ENCODE measurements around the gene TOM1L1. TPM values are rescaled to one million over a fixed set of nuclear protein-coding genes. Genes with fewer than 3 reads are reported as not detected.

Gene TOM1L1
- total and polyA plus RNA-seq, 2 of the 8 experiments (the other 6 are each of a cell fraction or from before 2014, with no cell fraction given): 47.0 to 60.8 TPM

DNA sequence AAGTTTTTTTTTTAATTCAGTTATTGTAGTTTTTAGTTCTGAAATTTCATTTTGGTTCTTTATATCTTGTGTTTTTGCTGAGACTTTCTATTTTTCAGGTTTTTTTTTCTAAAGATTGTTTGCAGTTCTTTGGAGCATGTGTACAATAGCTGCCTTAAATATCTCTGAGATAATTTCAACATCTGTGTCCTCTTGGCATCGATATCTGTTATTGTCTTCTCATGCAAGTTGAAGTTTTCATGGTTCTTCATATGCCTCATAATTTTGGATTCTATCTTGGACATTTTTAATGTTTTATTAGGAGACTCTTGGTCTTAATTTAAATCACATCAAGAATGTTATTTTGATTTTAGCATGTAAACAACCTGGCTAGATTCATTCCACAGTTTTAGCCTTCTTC, 45.0 kb downstream of the TOM1L1 start:
- H2BK15ac ChIP-seq (ENCODE audit: low read length): no peak overlapping the region
- no peak overlapping the region for H3K9ac ChIP-seq (replicated peaks in 1 of 4; ENCODE audit: extremely low read depth in 1 of 4, low read depth in 3 of 4, low read length in 3 of 4)
- peaks cover 14 to 47% (median 37%) of the 10 kb centered on the region in 4 experiments for H3K36me3 ChIP-seq (ENCODE audit: control insufficient read depth in 2 of 4, insufficient read depth in 4 of 4, low read length in 3 of 4)
- ChIA-PET POLR2A (ENCODE audit: partially characterized antibody) (interaction anchor here (1.1 kb wide), 1 partner anchor 22 kb away, joined by 4 read pairs; no protein-coding TSS in a partner anchor), CTCF (ENCODE audit: partially characterized antibody) (interaction anchor here (0.7 kb wide), 1 partner anchor 12 kb away, joined by 5 read pairs; no protein-coding TSS in a partner anchor)
- no peaks in the 10 kb centered on the region; the same call in 1 of the 2 replicates for H3K23me2 ChIP-seq (ENCODE audit: low read depth, low read length)
- no peak overlapping the region for H2BK120ac ChIP-seq (replicated peaks; ENCODE audit: low read depth, low read length)
- WGBS, 2 experiments (ENCODE audit: extremely low coverage in 1 of 2, insufficient coverage in 1 of 2, insufficient read length in 1 of 2, insufficient replicate concordance in 2 of 2, low coverage in 1 of 2, low lambda C conversion rate in 2 of 2, missing lambda C conversion rate in 1 of 2): 92% methylated on average over 1 of the region's 1 CpG; no CpG with 5 or more reads in 1 of the 2 experiments
- H4K91ac ChIP-seq (replicated peaks; ENCODE audit: insufficient read length, low read length): no peak overlapping the region
- no peak overlapping the region for H3K23ac ChIP-seq (ENCODE audit: insufficient read length)
- FAIRE-seq (no peak), DNase-seq (ENCODE audit: low read depth in 1 of 2, low spot score in 2 of 2) (no peak)
- no peak overlapping the region for H2AK5ac ChIP-seq (ENCODE audit: low read depth, low read length)
- H2AFZ ChIP-seq (ENCODE audit: low read length): no peak overlapping the region
- H3K9me3 ChIP-seq (ENCODE audit: insufficient read depth in 2 of 2, low read depth in 1 of 2, low read length in 1 of 2): no peaks in the 10 kb centered on the region
- H4K20me1 ChIP-seq (replicated peaks in 1 of 2; ENCODE audit: control insufficient read depth in 1 of 2, insufficient read depth in 2 of 2, low read length in 2 of 2): no peaks in the 10 kb centered on the region
- no peak overlapping the region for H3K27ac ChIP-seq (ENCODE audit: low read depth, low read length)
- no peak overlapping the region for H2BK12ac ChIP-seq (ENCODE audit: low read depth, low read length)
- no peak overlapping the region for H2BK20ac ChIP-seq (ENCODE audit: low read length)
- H2BK5ac ChIP-seq (ENCODE audit: low read depth, low read length): no peak overlapping the region
- H3K4me2 ChIP-seq (ENCODE audit: insufficient read depth in 1 of 2, low read depth in 2 of 2, low read length in 2 of 2): no peak overlapping the region
- no peak overlapping the region for H4K8ac ChIP-seq (ENCODE audit: extremely low read depth, insufficient read depth, low read length)
- H4K5ac ChIP-seq (ENCODE audit: insufficient read length, low read depth, low read length): no peak overlapping the region
- H3K27me3 ChIP-seq (replicated peaks in 1 of 4; ENCODE audit: control insufficient read depth in 3 of 4, extremely low read depth in 1 of 4, insufficient read depth in 3 of 4, low read length in 3 of 4): peaks cover 0 to 2% (median 0%) of the 10 kb centered on the region in 4 experiments; a peak in 1 of 7 replicates
- no peak overlapping the region for H3K14ac ChIP-seq (ENCODE audit: insufficient read length)
- H3K4me3 ChIP-seq (ENCODE audit: extremely low read depth in 1 of 4, insufficient read depth in 2 of 4, low read depth in 3 of 4, low read length in 4 of 4): no peak overlapping the region
- H3K4me1 ChIP-seq (replicated peaks in 1 of 4; ENCODE audit: control insufficient read depth in 3 of 4, insufficient read depth in 4 of 4, low read length in 3 of 4): no peaks in the 10 kb centered on the region
- H3K18ac ChIP-seq (ENCODE audit: extremely low read depth, low read length): no peak overlapping the region
- H3K56ac ChIP-seq (replicated peaks; ENCODE audit: insufficient read length, low read depth, low read length): no peak overlapping the region
- no peak overlapping the region for H3K4ac ChIP-seq (replicated peaks; ENCODE audit: insufficient read length, low read depth, low read length)
- H3K79me1 ChIP-seq (ENCODE audit: low read depth, low read length): no peaks in the 10 kb centered on the region
- no peaks in the 10 kb centered on the region for H3K79me2 ChIP-seq (ENCODE audit: control insufficient read depth in 1 of 2, insufficient read depth in 2 of 2, low read length in 2 of 2)
- no peak for TF ChIP-seq POLR2AphosphoS5 (IDR thresholded peaks at IDR 0.05; ENCODE audit: low read depth, low read length)
- TF ChIP-seq HDAC2 (IDR thresholded peaks at IDR 0.05; ENCODE audit: borderline replicate concordance in 1 of 2, low read depth in 2 of 2, low read length in 2 of 2): no peak
- TF ChIP-seq NRF1 (IDR thresholded peaks at IDR 0.05; ENCODE audit: low read depth, low read length): no peak
- TF ChIP-seq RXRA (IDR thresholded peaks at IDR 0.05; ENCODE audit: insufficient read depth, low read depth, low read length): no peak
- no peak for TF ChIP-seq TEAD4 (IDR thresholded peaks at IDR 0.05; ENCODE audit: low read depth, low read length)
- TF ChIP-seq SIRT6 (IDR thresholded peaks at IDR 0.05; ENCODE audit: low read length): no peak
- TF ChIP-seq, protein P1, sequence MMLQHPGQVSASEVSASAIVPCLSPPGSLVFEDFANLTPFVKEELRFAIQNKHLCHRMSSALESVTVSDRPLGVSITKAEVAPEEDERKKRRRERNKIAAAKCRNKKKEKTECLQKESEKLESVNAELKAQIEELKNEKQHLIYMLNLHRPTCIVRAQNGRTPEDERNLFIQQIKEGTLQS (IDR thresholded peaks at IDR 0.05; ENCODE audit: insufficient read depth, low read depth, low read length): no peak
- no peak for TF ChIP-seq RNF2 (IDR thresholded peaks at IDR 0.05; ENCODE audit: borderline replicate concordance, low read depth, low read length, missing control alignments, poor library complexity, severe bottlenecking)
- TF ChIP-seq BACH1 (IDR thresholded peaks at IDR 0.05; ENCODE audit: low read length): no peak
- no peak for TF ChIP-seq SIX5 (IDR thresholded peaks at IDR 0.05; ENCODE audit: low read depth, low read length)
- no peak for TF ChIP-seq CREB1 (IDR thresholded peaks at IDR 0.05)
- no peak for TF ChIP-seq KDM1A (IDR thresholded peaks at IDR 0.05; ENCODE audit: borderline replicate concordance, low read length)
- TF ChIP-seq CHD1 (IDR thresholded peaks at IDR 0.05; ENCODE audit: low read depth, low read length): no peak
- TF ChIP-seq NANOG (IDR thresholded peaks at IDR 0.05; ENCODE audit: insufficient read depth, low read depth, low read length, poor library complexity, severe bottlenecking): no peak
